AG04449 (cell line): ENCODE results near the gene TMED10.
"Not testable (repeated sequence)": the region's sequence is repeated elsewhere in the genome, so short reads cannot be mapped to it uniquely, and the experiment has no call there.

Experiments used
- CTCF ChIA-PET: fragments of 350-600 bp; formaldehyde crosslinking; extraction: SDS; loops from one replicate; lab custom pipeline; 2021; ENCODE audit warnings: antibody characterized with exemption; lab: Yijun Ruan, JAX
- POLR2A ChIA-PET: fragments of 400-600, 350-600 bp; formaldehyde crosslinking; extraction: SDS; loops from one replicate; lab custom pipeline; 2020; ENCODE audit warnings: antibody characterized with exemption, inconsistent platforms; lab: Yijun Ruan, JAX
- DNase-seq: peaks from one replicate; pipeline ENCODE4 v3.0.0-alpha.2; 2010; ENCODE audit warnings: low read depth, low spot score
- H3K4me3 ChIP-seq: 2 replicates; pipeline ENCODE4 v1.5.1; 2011; ENCODE audit warnings: low read depth, mild to moderate bottlenecking, control low read depth, low read length
- CTCF ChIP-seq: IDR thresholded peaks from one replicate; pipeline ENCODE4 v1.5.1; 2011; ENCODE audit warnings: mild to moderate bottlenecking, moderate library complexity, low read length, control low read depth, inconsistent platforms; ENCODE audit not compliant: insufficient read depth; ENCODE audit errors: missing control alignments

TMED10 gene

GRCh38 chr14:75153295-75153694 lies 23.1 kb downstream of the TMED10 start:
- ChIA-PET POLR2A (no interaction called here), CTCF (interaction anchor here (1.0 to 2.3 kb wide), 5 partner anchors 21 to 154 kb away, joined by 3 to 8 read pairs (median 3); no protein-coding TSS in a partner anchor)
- DNase-seq: no peak
- no peak for TF ChIP-seq CTCF
- no peak overlapping the region for H3K4me3 ChIP-seq

DNA sequence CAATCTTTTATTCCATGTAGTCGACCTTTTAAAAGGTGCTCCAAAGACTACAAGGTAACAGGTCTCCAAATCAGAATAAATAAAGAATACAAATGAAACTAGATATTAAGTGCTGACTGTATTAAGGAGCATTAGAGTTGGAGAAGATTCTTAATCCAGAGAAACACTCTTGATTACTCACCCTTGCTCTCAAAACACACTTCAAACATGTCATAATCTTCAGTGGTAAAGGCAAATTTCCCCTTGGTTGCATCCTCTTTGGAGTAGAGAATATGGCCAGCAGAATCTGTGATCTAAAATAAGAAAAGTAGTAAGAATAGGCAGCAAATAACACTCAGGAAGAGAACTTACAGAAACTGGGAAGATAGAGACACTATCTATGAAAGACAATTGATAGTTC lies 24.6 kb downstream of the TMED10 start:
- no peak for TF ChIP-seq CTCF
- ChIA-PET POLR2A (no interaction called here), CTCF (interaction anchor here (2.3 kb wide), 1 partner anchor 146 kb away, joined by 8 read pairs; no protein-coding TSS in a partner anchor)
- DNase-seq: no peak
- H3K4me3 ChIP-seq: no peak overlapping the region

DNA sequence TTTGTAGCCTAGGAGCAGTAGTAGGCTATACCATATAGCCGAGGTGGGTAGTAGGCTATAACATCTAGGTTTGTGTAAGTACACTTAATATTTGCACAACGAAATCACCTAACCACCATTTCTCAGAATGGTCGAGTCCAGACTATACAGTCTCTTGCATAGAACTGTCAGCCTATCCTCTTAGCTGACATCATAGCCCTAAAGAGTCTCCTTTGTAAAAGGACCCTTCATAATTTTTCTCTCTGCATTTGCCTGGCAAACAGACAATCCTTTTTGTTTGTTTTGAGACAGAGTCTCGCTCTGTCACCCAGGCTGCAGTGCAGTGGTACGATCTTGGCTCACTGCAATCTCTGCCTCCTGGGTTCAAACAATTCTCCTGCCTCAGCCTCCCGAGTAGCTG lies 25.8 kb downstream of the TMED10 start:
- H3K4me3 ChIP-seq, POLR2A ChIA-PET, DNase-seq: not testable (repeated sequence)
- CTCF ChIA-PET: interaction anchor here (2.3 kb wide), 1 partner anchor 145 kb away, joined by 6 read pairs; no protein-coding TSS in a partner anchor

DNA sequence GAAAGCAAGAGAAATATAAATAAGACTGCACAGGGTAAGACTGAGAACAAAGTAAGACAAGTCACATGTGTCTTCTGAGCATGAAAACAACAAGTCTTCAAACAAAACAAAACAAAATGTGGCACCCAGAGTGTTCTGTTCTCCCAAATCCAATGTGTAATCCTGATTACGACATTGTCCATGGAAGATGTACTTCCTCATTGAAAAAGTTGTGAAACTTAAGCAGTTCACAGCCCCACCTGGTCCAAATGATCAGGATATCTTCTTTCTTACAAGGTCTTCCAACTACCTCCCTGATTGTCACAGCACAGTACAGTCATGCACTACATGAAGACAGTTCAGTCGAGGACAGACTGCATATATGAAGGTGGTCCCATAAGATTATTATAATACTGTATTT lies 26.3 kb downstream of the TMED10 start:
- no peak overlapping the region for H3K4me3 ChIP-seq
- ChIA-PET CTCF (interaction anchor here (2.3 kb wide), 1 partner anchor 145 kb away, joined by 6 read pairs; no protein-coding TSS in a partner anchor), POLR2A (no interaction called here)
- DNase-seq: no peak
- TF ChIP-seq CTCF: no peak

GRCh38 chr14:75147423-75148071 lies 28.9 kb downstream of the TMED10 start:
- peak; percentile 51 for TF ChIP-seq CTCF
- POLR2A ChIA-PET: no interaction called here
- H3K4me3 ChIP-seq: no peak overlapping the region
- CTCF ChIA-PET: interaction anchor here (1.3 to 2.0 kb wide), 2 partner anchors 11 to 148 kb away, joined by 4 to 10 read pairs; no protein-coding TSS in a partner anchor
- DNase-seq: no peak

- CTCF ChIA-PET: interaction anchor here (7.6 to 12.9 kb wide), 2 partner anchors 15 to 158 kb away, joined by 48 to 383 read pairs; no protein-coding TSS in a partner anchor
- no peak for DNase-seq
- TF ChIP-seq CTCF: no peak
- POLR2A ChIA-PET: no interaction called here
- no peak overlapping the region for H3K4me3 ChIP-seq
Measured at GRCh38 chr14:75144944-75145343, 31.5 kb downstream of the TMED10 start.
